ENCODE measurements around the gene MYO18B. TPM values are rescaled to one million over a fixed set of nuclear protein-coding genes. Genes with fewer than 3 reads are reported as not detected.

The MYO18B gene
- total RNA-seq, 1 experiment from 2014 or later: 0.05 TPM

- H2AFZ ChIP-seq (ENCODE audit: low read depth, low read length, poor library complexity, severe bottlenecking): no peak overlapping the region
- intact Hi-C loops (cut with micrococcal nuclease): loop anchor here (10.0 kb wide), 1 partner anchor 55 kb away; no protein-coding TSS in a partner anchor
- no peaks in the 10 kb centered on the region for H3K36me3 ChIP-seq (ENCODE audit: control insufficient read depth in 1 of 2, insufficient read depth in 2 of 2, low read length in 2 of 2)
- no peak for ATAC-seq
- no peak overlapping the region for H3K9ac ChIP-seq (ENCODE audit: low read length)
- DNase-seq (ENCODE audit: low read depth, low spot score): no peak
- no peaks in the 10 kb centered on the region for H3K9me3 ChIP-seq (ENCODE audit: control insufficient read depth in 1 of 2, insufficient read depth in 1 of 2, low read depth in 1 of 2, low read length in 2 of 2)
- no peak for TF ChIP-seq SIN3A (IDR thresholded peaks at IDR 0.05; ENCODE audit: low read depth)
- no peak for TF ChIP-seq ATF3 (IDR thresholded peaks at IDR 0.05)
- TF ChIP-seq TCF7L2 (IDR thresholded peaks at IDR 0.05; ENCODE audit: borderline replicate concordance, extremely low read depth, insufficient read depth, insufficient read length): no peak
- TF ChIP-seq ZBTB33 (IDR thresholded peaks at IDR 0.05; ENCODE audit: extremely low read depth, insufficient replicate concordance, low read length): no peak
- TF ChIP-seq RAD21 (IDR thresholded peaks at IDR 0.05; ENCODE audit: low read depth): no peak
- no peak for TF ChIP-seq MAX (IDR thresholded peaks at IDR 0.05)
- TF ChIP-seq REST (IDR thresholded peaks at IDR 0.05; ENCODE audit: low read depth): no peak
- TF ChIP-seq POLR2AphosphoS5 (IDR thresholded peaks at IDR 0.05; ENCODE audit: low read depth, low read length): no peak
- TF ChIP-seq POLR2A (IDR thresholded peaks at IDR 0.05; ENCODE audit: borderline replicate concordance, extremely low read depth, insufficient read depth, insufficient read length): no peak
- no peak for TF ChIP-seq CTCF (IDR thresholded peaks at IDR 0.05 in 2 of 3, conservative IDR thresholded peaks at IDR 0.05 in 1 of 3; ENCODE audit: borderline replicate concordance in 1 of 3, insufficient read depth in 1 of 3, low read depth in 2 of 3, low read length in 2 of 3)
- no peak for TF ChIP-seq ZNF274 (IDR thresholded peaks at IDR 0.05; ENCODE audit: low read depth, low read length)
- no peak for TF ChIP-seq SP1 (IDR thresholded peaks at IDR 0.05; ENCODE audit: low read depth)
- TF ChIP-seq FOSL1 (IDR thresholded peaks at IDR 0.05; ENCODE audit: low read depth): no peak
- no peak for TF ChIP-seq ZFX (IDR thresholded peaks at IDR 0.05)
- TF ChIP-seq SRF (IDR thresholded peaks at IDR 0.05; ENCODE audit: low read depth): no peak
- TF ChIP-seq EGR1 (IDR thresholded peaks at IDR 0.05; ENCODE audit: low read depth): no peak
- TF ChIP-seq JUND (IDR thresholded peaks at IDR 0.05): no peak
- TF ChIP-seq CEBPB (IDR thresholded peaks at IDR 0.05; ENCODE audit: low read depth): no peak
- no peak for TF ChIP-seq YY1 (IDR thresholded peaks at IDR 0.05; ENCODE audit: extremely low read depth, insufficient replicate concordance, low read depth, low read length)
- H3K27ac ChIP-seq (ENCODE audit: low read depth, low read length): no peak overlapping the region
- no peak overlapping the region for H3K4me3 ChIP-seq (replicated peaks in 1 of 2; ENCODE audit: low read depth in 1 of 2, low read length in 2 of 2)
- H3K4me2 ChIP-seq (ENCODE audit: low read length): no peak overlapping the region
- no peaks in the 10 kb centered on the region for H3K9me2 ChIP-seq (ENCODE audit: insufficient read depth)
- ChIA-PET RAD21 (ENCODE audit: low non-redundant PET in 1 of 2, low total read pairs in 2 of 2, uncharacterized antibody in 2 of 2, unreplicated experiment in 2 of 2) (no interaction called here), CTCF (no interaction called here), POLR2A (no interaction called here)
- H4K20me1 ChIP-seq (ENCODE audit: insufficient read depth): no peaks in the 10 kb centered on the region
- peaks cover 62% of the 10 kb centered on the region for H3K27me3 ChIP-seq (ENCODE audit: insufficient read depth, low read length)
- H3K4me1 ChIP-seq (ENCODE audit: control insufficient read depth in 1 of 2, insufficient read depth in 2 of 2, low read length in 2 of 2): no peaks in the 10 kb centered on the region
- BruUV-seq (replicated peaks): no TSS peak
- H3K79me2 ChIP-seq (ENCODE audit: insufficient read depth, low read length): no peaks in the 10 kb centered on the region
Observed at GRCh38 chr22:25979968-25980367, 238.0 kb downstream of the MYO18B start.
